MCF 10A (cell line): ENCODE results near the gene APOBEC3B. TPM values are rescaled to one million over a fixed set of nuclear protein-coding genes. Genes with fewer than 3 reads are reported as not detected.
"Not testable (repeated sequence)": the region's sequence is repeated elsewhere in the genome, so short reads cannot be mapped to it uniquely, and the experiment has no call there.

Experiments
- BruUV-seq: library from RNA; stranded (reverse); fragments of 400-500 nt; replicated peaks from 2 replicates; lab custom pipeline; 2021; lab: Mats Ljungman, UMichigan
- CTCF ChIA-PET: fragments of 300-600 bp; sonication (Branson Sonifier 250); formaldehyde crosslinking; extraction: SDS; loops from one replicate; lab custom pipeline; 2021; ENCODE audit warnings: antibody characterized with exemption, inconsistent platforms; lab: Yijun Ruan, JAX
- POLR2A ChIA-PET: fragments of 300-600, 350-650 bp; sonication (Branson Sonifier 250); formaldehyde crosslinking; extraction: SDS; loops from one replicate; lab custom pipeline; 2020; ENCODE audit warnings: antibody characterized with exemption, inconsistent platforms; lab: Yijun Ruan, JAX
- DNase-seq: peaks from one replicate; pipeline ENCODE4 v3.0.0-alpha.2; 2018; ENCODE audit not compliant: unreplicated experiment
- H3K27ac Mint-ChIP-seq: one replicate; pipeline ENCODE4 v1.8.0; 2022; ENCODE audit warnings: mild to moderate bottlenecking, low read depth, mixed read lengths; ENCODE audit not compliant: unreplicated experiment
- H3K27me3 Mint-ChIP-seq: one replicate; pipeline ENCODE4 v1.8.0; 2022; ENCODE audit warnings: mixed read lengths; ENCODE audit not compliant: insufficient read depth, unreplicated experiment
- H3K36me3 Mint-ChIP-seq: one replicate; pipeline ENCODE4 v1.8.0; 2022; ENCODE audit warnings: mild to moderate bottlenecking, moderate library complexity, mixed read lengths; ENCODE audit not compliant: insufficient read depth, unreplicated experiment
- H3K4me1 Mint-ChIP-seq: one replicate; pipeline ENCODE4 v1.8.0; 2022; ENCODE audit warnings: mixed read lengths; ENCODE audit not compliant: insufficient read depth, unreplicated experiment
- H3K4me3 Mint-ChIP-seq: one replicate; pipeline ENCODE4 v1.8.0; 2022; ENCODE audit warnings: mild to moderate bottlenecking, moderate library complexity, mixed read lengths; ENCODE audit not compliant: unreplicated experiment
- H3K9me3 Mint-ChIP-seq: one replicate; pipeline ENCODE4 v1.8.0; 2022; ENCODE audit warnings: mixed read lengths; ENCODE audit not compliant: unreplicated experiment
- intact Hi-C: fragments of 100-400 bp; cut with micrococcal nuclease; formaldehyde crosslinking; loops from 2 replicates; pipeline ENCODE4 v1.14.1; 2022
- total RNA-seq: library from RNA; stranded (reverse); gene quantifications from 2 replicates; pipeline ENCODE4 v1.2.3, GENCODE V29; 2022
- TF ChIP-seq, protein P1 (sequence below): fragments of 200-600 bp; IDR thresholded peaks from one replicate; pipeline ENCODE4 v1.8.0; 2022; ENCODE audit warnings: antibody characterized with exemption, mild to moderate bottlenecking; ENCODE audit not compliant: unreplicated experiment

APOBEC3B gene
- total RNA-seq, 1 experiment from 2014 or later = 1.1 TPM

DNA sequence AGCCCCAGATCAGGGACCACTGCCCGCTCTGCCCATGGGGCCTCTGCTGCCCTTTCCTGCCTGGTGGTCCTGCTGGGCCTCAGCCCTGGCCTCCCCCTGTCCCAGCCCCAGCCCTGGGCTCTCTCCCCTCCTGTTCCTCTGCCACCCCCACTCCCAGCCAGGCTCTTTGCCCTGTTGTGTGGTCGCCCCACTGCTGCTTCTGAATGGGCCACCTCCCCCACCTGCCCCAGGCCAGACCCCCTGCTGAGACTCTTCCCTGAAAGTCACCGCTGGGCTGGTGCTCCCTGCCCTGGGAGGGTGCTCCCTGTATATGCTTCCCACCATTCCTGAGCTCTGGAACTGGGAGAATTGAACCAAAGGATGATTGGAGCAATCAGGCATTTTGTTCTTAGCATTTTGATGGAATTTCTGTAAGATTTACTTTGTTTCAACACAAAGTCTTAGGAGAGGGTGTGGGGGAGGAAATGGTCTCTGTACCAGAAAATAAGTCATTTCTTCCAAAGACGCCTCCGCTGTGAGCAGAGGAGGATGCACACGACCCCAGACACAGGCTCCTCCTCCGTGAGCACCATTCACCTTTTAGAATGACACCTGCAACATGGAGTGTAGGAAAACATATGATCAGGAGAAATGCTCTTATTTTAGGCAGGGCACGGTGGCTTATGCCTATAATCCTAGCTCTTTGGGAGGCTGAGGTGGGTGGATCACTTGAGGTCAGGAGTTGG is 5.2 kb downstream of the APOBEC3B start:
- intact Hi-C loops = no loop called here
- Mint-ChIP-seq H3K36me3 (no peaks in the 10 kb centered on the region), H3K27ac (no peak overlapping the region), H3K27me3 (peaks cover 25% of the 10 kb centered on the region), H3K4me1 (peaks cover 9% of the 10 kb centered on the region), H3K4me3 (no peak overlapping the region), H3K9me3 (no peaks in the 10 kb centered on the region)
- BruUV-seq = no TSS peak
- TF ChIP-seq, protein P1, sequence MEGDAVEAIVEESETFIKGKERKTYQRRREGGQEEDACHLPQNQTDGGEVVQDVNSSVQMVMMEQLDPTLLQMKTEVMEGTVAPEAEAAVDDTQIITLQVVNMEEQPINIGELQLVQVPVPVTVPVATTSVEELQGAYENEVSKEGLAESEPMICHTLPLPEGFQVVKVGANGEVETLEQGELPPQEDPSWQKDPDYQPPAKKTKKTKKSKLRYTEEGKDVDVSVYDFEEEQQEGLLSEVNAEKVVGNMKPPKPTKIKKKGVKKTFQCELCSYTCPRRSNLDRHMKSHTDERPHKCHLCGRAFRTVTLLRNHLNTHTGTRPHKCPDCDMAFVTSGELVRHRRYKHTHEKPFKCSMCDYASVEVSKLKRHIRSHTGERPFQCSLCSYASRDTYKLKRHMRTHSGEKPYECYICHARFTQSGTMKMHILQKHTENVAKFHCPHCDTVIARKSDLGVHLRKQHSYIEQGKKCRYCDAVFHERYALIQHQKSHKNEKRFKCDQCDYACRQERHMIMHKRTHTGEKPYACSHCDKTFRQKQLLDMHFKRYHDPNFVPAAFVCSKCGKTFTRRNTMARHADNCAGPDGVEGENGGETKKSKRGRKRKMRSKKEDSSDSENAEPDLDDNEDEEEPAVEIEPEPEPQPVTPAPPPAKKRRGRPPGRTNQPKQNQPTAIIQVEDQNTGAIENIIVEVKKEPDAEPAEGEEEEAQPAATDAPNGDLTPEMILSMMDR = no peak
- no peak for DNase-seq
- ChIA-PET CTCF (interaction anchor here (0.6 kb wide), 1 partner anchor 131 kb away, joined by 4 read pairs; no protein-coding TSS in a partner anchor), POLR2A (no interaction called here)

DNA sequence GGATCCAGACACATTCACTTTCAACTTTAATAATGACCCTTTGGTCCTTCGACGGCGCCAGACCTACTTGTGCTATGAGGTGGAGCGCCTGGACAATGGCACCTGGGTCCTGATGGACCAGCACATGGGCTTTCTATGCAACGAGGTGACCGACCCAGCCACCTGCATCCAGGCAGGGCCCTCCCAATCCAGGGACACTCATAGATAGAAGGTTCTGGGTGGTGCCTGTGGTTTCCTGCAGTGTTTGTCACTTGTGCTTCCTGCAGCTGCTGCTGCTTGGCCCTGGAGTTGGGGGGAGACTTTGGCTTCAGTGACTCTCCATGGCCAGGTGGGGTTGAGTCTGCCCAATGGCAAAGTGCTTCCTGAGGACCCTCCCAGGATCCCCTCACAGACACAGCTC is 7.3 kb downstream of the APOBEC3B start:
- no TSS peak for BruUV-seq
- CTCF ChIA-PET = no interaction called here
- Mint-ChIP-seq H3K27ac (no peak overlapping the region), H3K9me3 (no peaks in the 10 kb centered on the region), H3K27me3 (peaks cover 34% of the 10 kb centered on the region), H3K4me1 (peaks cover 6% of the 10 kb centered on the region), H3K36me3 (no peaks in the 10 kb centered on the region), H3K4me3 (no peak overlapping the region)
- POLR2A ChIA-PET = no interaction called here
- TF ChIP-seq, protein P1 = no peak
- intact Hi-C loops = no loop called here
- no peak for DNase-seq

DNA sequence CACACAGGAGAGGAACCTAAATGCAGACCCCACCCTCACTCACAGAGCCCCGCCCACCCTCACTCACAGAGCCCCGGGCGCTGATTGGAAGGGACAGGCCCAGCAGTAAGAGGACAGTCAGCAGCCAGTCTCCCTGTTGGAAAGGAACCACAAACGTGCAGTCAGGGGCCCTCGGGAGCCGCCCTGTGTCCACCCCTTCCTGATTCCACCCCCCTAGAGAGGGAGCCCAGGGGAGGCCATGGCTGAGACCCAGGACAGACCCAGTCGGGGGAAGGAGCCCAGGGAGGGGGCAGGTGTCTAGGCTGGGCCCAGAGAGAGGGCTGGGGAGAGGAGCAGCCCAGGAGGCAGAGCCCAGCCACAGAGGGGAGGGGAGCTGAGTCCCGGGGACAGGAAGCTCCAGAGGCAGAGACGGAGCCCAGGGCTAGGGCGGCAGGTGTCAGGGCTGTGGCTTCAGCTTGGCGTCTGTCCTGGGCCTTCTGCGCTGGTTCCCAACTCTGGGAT is 10.8 kb downstream of the APOBEC3B start:
- H3K9me3 Mint-ChIP-seq, H3K4me3 Mint-ChIP-seq, H3K36me3 Mint-ChIP-seq, POLR2A ChIA-PET, BruUV-seq, intact Hi-C loops, H3K4me1 Mint-ChIP-seq, CTCF ChIA-PET, DNase-seq, H3K27ac Mint-ChIP-seq: not testable (repeated sequence)
- peaks cover 43% of the 10 kb centered on the region for H3K27me3 Mint-ChIP-seq

DNA sequence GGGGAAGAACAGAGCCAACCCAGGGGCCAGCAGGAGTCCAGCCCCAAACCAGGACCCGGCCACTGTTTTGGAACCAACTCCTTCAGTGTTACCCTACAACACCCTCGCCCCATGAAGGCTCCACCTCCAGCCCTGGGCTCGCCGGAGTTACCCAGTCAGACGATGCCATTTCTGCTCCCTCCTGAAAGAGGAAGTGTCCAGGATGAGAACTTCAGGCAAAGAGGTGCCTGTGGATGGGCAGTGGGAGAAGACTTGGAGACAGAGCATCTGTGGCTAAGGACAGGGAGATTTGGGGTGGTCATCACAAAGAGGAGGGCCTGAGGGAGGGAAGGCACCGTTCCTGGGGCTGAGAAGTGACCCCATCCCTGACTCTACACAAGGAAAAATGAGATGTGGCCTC is 14.0 kb downstream of the APOBEC3B start:
- Mint-ChIP-seq H3K27ac (no peak overlapping the region), H3K9me3 (peaks cover 7% of the 10 kb centered on the region), H3K36me3 (no peaks in the 10 kb centered on the region), H3K4me3 (no peak overlapping the region), H3K27me3 (peaks cover 54% of the 10 kb centered on the region), H3K4me1 (no peaks in the 10 kb centered on the region)
- POLR2A ChIA-PET = no interaction called here
- TF ChIP-seq, protein P1 = no peak
- no peak for DNase-seq
- intact Hi-C loops = no loop called here
- CTCF ChIA-PET = interaction anchor here (0.8 kb wide), 1 partner anchor 127 kb away, joined by 3 read pairs; no protein-coding TSS in a partner anchor
- BruUV-seq = no TSS peak
